Karpas-422 (cell line): ENCODE measurements around the gene CD84. TPM values are rescaled to one million over a fixed set of nuclear protein-coding genes. Genes with fewer than 3 reads are reported as not detected.

Experiments
- DNase-seq: peaks from one replicate; pipeline ENCODE4 v3.0.0-alpha.2; 2015
- H2AFZ ChIP-seq: fragments of 200-600 bp; sonication (generic); 2 replicates; pipeline ENCODE4 v1.6.1; 2014; ENCODE audit warnings: antibody characterized with exemption, low read length, mixed read lengths
- H3K27ac ChIP-seq: fragments of 200-600 bp; sonication (generic); 2 replicates; pipeline ENCODE4 v1.5.1; 2014; ENCODE audit warnings: mild to moderate bottlenecking, low read length, moderate library complexity
- H3K27me3 ChIP-seq: fragments of 200-600 bp; sonication (generic); 2 replicates; pipeline ENCODE4 v1.6.1; 2014; ENCODE audit warnings: low read length, mixed read lengths
- H3K36me3 ChIP-seq: fragments of 200-600 bp; sonication (generic); 2 replicates; pipeline ENCODE4 v1.6.1; 2014; ENCODE audit warnings: low read length, mixed read lengths; ENCODE audit not compliant: insufficient read depth
- H3K4me1 ChIP-seq: fragments of 200-600 bp; sonication (generic); 2 replicates; pipeline ENCODE4 v1.6.1; 2014; ENCODE audit warnings: mild to moderate bottlenecking, low read length, mixed read lengths
- H3K4me2 ChIP-seq: fragments of 200-600 bp; sonication (generic); 2 replicates; pipeline ENCODE4 v1.6.1; 2014; ENCODE audit warnings: low read length, low read depth, mild to moderate bottlenecking; ENCODE audit not compliant: poor library complexity, severe bottlenecking
- H3K4me3 ChIP-seq: fragments of 200-600 bp; sonication (generic); 2 replicates; pipeline ENCODE4 v1.5.1; 2014; ENCODE audit warnings: mild to moderate bottlenecking, antibody characterized with exemption, low read length, mixed read lengths
- H3K79me2 ChIP-seq: fragments of 200-600 bp; sonication (generic); 2 replicates; pipeline ENCODE4 v1.6.1; 2014; ENCODE audit warnings: mild to moderate bottlenecking, low read length, mixed read lengths
- H3K9ac ChIP-seq: fragments of 200-600 bp; sonication (generic); 2 replicates; pipeline ENCODE4 v1.6.0; 2014; ENCODE audit warnings: low read length
- H3K9me2 ChIP-seq: fragments of 200-600 bp; sonication (generic), shearing (Covaris generic); replicated peaks from 2 replicates; pipeline ENCODE4 v1.6.0; 2014; ENCODE audit warnings: mild to moderate bottlenecking, low read length, moderate library complexity; ENCODE audit not compliant: insufficient read depth
- H3K9me3 ChIP-seq: fragments of 300-700, 200-600 bp; sonication (generic); 2 replicates; pipeline ENCODE4 v1.6.1; 2014; ENCODE audit warnings: low read length, mixed read lengths
- H4K20me1 ChIP-seq: fragments of 200-600 bp; sonication (generic); 2 replicates; pipeline ENCODE4 v1.6.1; 2014; ENCODE audit warnings: mild to moderate bottlenecking, antibody characterized with exemption, low read length, low read depth; ENCODE audit not compliant: insufficient read depth
- total RNA-seq: library from RNA; depleted of rRNA; stranded (reverse); fragments of >200 nt; shearing (Covaris generic); gene quantifications from 2 replicates; pipeline ENCODE4 v1.2.3, GENCODE V29; 2014; ENCODE audit warnings: low replicate concordance

CD84 gene
- total RNA-seq, 1 experiment from 2014 or later, result 29.4 TPM

DNA sequence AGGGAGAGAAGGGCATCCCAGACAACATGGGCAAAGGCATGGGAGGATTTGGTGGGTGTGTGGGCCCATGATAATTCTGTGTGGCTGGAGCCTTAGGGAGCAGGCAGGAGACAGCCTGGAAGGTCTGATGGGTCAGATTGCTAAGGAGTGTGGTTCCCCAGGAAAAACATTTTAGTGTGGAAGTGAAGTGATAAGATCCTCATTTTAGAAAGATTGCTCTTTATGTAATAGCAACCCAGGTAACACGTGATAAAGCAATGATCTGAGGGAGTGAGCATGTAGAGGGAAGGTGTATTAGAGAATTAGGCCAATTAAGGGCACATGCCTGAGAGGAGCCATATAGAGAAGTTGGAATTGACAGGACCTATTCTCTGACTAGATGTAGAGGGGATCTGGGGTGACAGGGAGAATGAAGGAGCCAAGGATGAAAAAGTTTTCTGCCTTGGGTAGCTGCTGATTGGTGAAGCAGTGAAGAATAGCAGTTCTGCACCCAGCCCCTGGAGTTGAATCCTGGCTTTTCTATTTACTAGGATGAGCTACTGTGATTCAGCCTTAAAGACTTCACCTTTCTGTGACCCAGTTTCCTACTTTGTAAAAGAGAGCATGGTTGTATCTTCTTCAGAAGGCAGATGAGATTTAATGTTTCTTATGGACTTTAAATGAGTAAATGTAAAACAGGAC is 37.5 kb downstream of the CD84 start:
- H3K9ac ChIP-seq, result no peak overlapping the region
- H2AFZ ChIP-seq, result no peak overlapping the region
- H3K4me3 ChIP-seq, result no peak overlapping the region
- peaks cover 55% of the 10 kb centered on the region for H3K4me1 ChIP-seq
- H3K27ac ChIP-seq, result peak overlapping the region; percentile 93
- no peaks in the 10 kb centered on the region for H3K79me2 ChIP-seq
- no peaks in the 10 kb centered on the region for H3K9me3 ChIP-seq
- no peaks in the 10 kb centered on the region for H3K9me2 ChIP-seq
- H4K20me1 ChIP-seq, result no peaks in the 10 kb centered on the region
- no peaks in the 10 kb centered on the region for H3K36me3 ChIP-seq
- no peak overlapping the region for H3K4me2 ChIP-seq
- DNase-seq, result no peak
- no peaks in the 10 kb centered on the region for H3K27me3 ChIP-seq

DNA sequence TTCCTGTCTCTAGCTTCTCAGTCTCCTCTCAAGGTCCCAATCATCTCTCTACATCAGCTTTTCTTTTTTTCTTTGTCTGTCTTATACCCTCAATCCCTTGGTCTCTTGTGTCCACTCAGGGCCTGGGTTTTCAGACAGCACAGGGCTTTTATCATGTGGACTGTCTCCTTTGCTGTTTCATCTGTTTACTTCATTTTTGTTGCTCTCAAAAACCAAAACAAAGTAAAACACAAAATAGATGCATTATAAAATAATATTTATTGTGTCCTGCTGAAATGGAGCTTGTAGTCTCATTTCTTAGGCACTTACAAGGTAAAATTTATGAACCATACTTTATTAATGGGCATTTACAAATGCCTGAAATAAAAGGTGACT is 38.5 kb downstream of the CD84 start:
- Histone ChIP-seq H2AFZ (no peak overlapping the region), H3K27ac (peak overlapping the region; percentile 93), H3K36me3 (no peaks in the 10 kb centered on the region), H3K27me3 (no peaks in the 10 kb centered on the region), H4K20me1 (no peaks in the 10 kb centered on the region), H3K9me3 (peaks cover 2% of the 10 kb centered on the region), H3K4me2 (peak overlapping the region; percentile 61), H3K9me2 (no peaks in the 10 kb centered on the region), H3K79me2 (no peaks in the 10 kb centered on the region), H3K4me1 (peaks cover 48% of the 10 kb centered on the region), H3K4me3 (peak overlapping the region; percentile 16; the same call in 1 of the 2 replicates), H3K9ac (peak overlapping the region; percentile 60)
- DNase-seq, result no peak

DNA sequence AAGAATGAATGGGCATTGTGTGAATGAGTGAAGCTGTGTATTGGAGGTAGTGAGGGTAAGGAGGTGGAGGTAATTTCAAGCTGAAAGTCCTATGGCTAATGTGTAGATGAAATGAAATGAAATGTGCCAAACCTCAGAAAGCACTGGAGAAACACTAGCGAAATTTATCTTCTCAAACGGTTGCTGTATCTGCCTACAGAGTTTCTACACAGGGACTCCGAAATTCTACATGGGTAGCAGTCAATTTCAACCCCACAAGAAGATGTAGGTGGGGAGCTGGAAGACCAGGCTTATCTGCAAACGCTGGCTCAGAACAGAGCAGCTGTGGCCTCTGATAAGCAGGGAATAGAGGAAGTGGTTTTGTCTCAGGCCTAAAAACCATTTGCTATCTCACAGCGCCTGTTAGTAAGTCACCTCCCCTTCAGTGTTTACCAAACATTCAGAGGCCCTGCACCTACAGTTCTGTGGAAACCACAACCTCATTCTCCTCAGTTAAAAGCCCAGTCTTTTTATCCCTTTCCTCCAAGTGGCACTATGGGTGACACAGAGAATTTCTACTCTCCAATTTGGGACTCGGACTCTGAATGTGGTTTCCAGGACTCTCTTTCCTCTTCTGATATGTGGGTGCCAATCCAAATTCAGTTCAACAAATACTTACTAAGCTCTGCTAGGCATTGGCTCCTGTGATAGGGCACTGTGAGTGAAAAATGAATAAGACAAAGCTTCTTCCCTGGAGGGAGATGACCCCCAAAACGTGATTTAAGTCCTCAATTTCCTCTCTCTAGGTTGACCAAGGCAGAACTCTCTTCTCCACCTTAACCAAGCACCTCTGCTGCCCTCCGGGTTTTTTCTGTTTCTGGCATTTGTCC is 39.1 kb downstream of the CD84 start:
- Histone ChIP-seq H3K4me3 (peak overlapping the region; percentile 35; the same call in 1 of the 2 replicates), H3K27ac (peak overlapping the region; percentile 93), H3K4me2 (peak overlapping the region; percentile 61), H4K20me1 (no peaks in the 10 kb centered on the region), H3K4me1 (peaks cover 47% of the 10 kb centered on the region), H3K9me2 (no peaks in the 10 kb centered on the region), H3K9me3 (peaks cover 8% of the 10 kb centered on the region), H2AFZ (peak overlapping the region; percentile 82; the same call in 1 of the 2 replicates), H3K27me3 (no peaks in the 10 kb centered on the region), H3K79me2 (no peaks in the 10 kb centered on the region), H3K9ac (peak overlapping the region; percentile 60), H3K36me3 (no peaks in the 10 kb centered on the region)
- peak; percentile 91 for DNase-seq

DNA sequence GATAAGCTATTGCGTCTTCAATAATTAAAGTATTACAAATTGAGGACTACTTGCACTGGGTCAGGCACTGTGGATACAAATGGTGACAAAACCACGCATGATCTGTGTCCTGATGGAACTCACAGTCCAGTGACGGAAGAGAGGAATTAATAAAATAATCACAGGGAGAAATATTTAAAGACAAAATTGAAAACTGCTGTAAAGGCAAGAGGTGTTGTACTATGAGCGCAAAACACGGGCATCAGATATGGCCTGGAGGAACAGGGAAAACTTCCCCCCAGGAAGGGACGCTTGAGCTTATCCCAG is 39.7 kb downstream of the CD84 start:
- Histone ChIP-seq H4K20me1 (no peaks in the 10 kb centered on the region), H3K4me1 (peaks cover 42% of the 10 kb centered on the region), H3K9ac (peak overlapping the region; percentile 60), H3K9me2 (no peaks in the 10 kb centered on the region), H3K4me3 (peak overlapping the region; percentile 35; the same call in 1 of the 2 replicates), H3K4me2 (peak overlapping the region; percentile 61), H3K36me3 (no peaks in the 10 kb centered on the region), H2AFZ (0 out of 2 replicates have a peak overlapping the region, but pooled peaks have one; percentile 82), H3K27ac (peak overlapping the region; percentile 93), H3K27me3 (no peaks in the 10 kb centered on the region), H3K9me3 (peaks cover 12% of the 10 kb centered on the region), H3K79me2 (no peaks in the 10 kb centered on the region)
- no peak for DNase-seq

DNA sequence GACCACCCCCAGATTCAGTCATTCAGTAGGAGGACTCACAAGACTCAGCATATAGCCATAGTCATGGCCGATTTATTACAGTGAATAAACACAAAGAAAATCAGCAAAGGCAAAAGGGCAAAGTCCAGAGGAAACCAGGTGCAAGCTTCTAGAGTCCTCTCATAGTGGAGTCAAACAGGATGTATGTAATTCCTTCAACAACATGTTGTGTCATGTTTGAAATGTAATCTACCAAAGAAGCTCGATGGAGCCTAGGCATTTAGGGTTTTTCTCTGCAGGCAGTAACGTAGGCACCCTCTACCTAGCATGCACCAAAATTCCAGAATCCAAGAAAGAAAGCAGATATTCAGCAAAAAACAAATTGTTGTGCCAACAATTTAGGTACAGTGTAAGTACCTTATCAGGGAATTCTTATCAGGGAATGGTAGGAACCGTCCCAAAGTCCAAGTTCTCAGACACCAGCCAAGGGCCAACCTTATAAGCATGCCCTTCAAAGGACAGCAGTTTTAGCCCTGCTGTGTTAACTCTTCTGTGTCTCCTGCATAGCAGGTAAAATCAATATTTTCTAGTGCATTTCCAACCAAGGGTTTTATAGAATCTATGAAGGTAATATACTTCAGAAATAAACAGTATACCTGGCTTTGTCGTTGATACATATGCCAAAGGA is 40.2 kb downstream of the CD84 start:
- no peaks in the 10 kb centered on the region for H4K20me1 ChIP-seq
- peak overlapping the region; percentile 93 for H3K27ac ChIP-seq
- no peaks in the 10 kb centered on the region for H3K79me2 ChIP-seq
- H2AFZ ChIP-seq, result no peak overlapping the region
- no peaks in the 10 kb centered on the region for H3K9me2 ChIP-seq
- peak overlapping the region; percentile 60; the same call in 1 of the 2 replicates for H3K9ac ChIP-seq
- peak overlapping the region; percentile 61 for H3K4me2 ChIP-seq
- peaks cover 42% of the 10 kb centered on the region for H3K4me1 ChIP-seq
- DNase-seq, result no peak
- peaks cover 17% of the 10 kb centered on the region for H3K9me3 ChIP-seq
- H3K4me3 ChIP-seq, result no peak overlapping the region
- H3K36me3 ChIP-seq, result no peaks in the 10 kb centered on the region
- no peaks in the 10 kb centered on the region for H3K27me3 ChIP-seq

DNA sequence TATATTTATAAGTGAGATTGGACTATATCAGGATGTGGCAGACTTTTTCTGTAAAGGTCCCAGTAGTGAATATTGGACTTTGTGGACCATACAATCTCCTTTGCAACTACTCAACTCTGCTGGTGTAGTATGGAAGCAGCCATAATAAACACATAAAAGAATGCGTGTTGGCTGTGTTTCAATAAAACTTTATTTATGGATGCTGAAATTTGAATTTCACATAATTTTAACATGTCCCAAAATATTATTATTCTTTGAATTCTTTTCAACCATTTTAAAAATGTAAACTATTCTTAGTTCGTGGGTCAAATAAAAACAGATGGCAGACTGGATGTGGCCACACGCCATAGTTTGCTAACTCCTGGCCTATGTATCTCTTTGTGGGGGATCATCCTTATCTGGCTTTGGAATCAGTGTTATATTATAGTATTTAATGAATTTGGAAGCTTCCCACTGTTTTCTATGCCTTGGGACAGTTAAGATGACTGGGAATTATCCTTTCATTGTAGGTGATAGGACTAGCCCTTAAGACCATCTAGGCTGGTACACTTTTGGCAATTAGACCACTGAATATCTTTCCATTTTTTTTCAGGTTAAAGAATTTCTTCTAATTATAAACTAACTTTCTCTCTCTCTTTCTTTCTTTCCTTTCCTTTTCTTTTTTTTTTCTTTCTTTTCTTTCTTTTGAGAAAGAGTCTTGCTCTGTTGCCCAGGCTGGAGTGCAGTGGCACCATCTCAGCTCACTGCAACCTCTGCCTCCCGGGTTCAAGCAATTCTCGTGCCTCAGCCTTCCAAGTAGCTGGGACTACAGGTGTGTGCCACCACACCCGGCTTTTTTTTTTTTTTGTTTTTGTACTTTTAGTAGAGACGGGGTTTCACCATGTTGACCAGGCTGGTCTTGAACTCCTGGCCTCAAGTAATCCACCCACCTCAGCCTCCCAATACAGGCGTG is 41.3 kb downstream of the CD84 start:
- Histone ChIP-seq H3K36me3 (no peaks in the 10 kb centered on the region), H3K27ac (no peak overlapping the region), H2AFZ (no peak overlapping the region), H3K4me1 (peaks cover 39% of the 10 kb centered on the region), H3K9me2 (no peaks in the 10 kb centered on the region), H3K27me3 (no peaks in the 10 kb centered on the region), H3K9ac (no peak overlapping the region), H3K79me2 (no peaks in the 10 kb centered on the region), H3K9me3 (peaks cover 22% of the 10 kb centered on the region), H3K4me2 (no peak overlapping the region), H3K4me3 (no peak overlapping the region), H4K20me1 (no peaks in the 10 kb centered on the region)
- no peak for DNase-seq

DNA sequence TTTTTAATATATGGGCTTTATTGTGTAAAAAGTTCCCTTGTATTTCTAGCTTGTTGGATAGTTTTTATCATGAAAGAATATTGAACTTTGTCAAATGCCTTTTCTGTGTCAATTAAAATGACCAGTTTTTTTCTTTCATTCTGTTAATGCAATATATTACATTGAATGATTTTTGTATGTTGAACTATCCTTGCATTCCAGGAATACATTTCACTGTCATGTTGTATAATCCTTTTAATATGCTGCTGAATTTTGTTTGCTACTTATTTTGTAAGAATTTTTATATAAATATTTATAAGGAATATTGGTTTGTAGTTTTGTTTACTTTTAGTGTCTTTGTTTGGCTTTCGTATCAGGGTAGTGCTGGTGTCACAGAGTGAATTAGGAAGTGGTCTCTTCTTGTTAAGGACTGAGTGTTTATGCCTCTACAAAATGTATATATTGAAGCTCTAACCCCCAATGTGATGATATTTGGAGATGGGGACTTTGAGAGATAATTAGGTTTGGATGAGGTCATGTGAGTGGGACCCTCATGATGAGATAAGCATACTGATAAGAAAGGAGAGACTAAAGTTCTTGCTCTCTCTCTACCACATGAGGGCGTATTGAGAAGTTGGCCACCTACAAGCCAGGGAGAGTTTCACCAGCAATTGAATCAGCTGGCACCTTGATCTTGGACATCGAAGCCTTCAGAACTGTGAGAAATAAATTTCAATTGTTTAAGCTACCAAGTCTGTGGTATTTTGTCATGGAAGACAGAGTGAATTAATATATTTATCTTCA is 44.3 kb downstream of the CD84 start:
- Histone ChIP-seq H3K27ac (no peak overlapping the region), H3K9ac (no peak overlapping the region), H3K4me3 (no peak overlapping the region), H3K4me1 (peaks cover 9% of the 10 kb centered on the region), H3K36me3 (no peaks in the 10 kb centered on the region), H3K4me2 (no peak overlapping the region), H4K20me1 (no peaks in the 10 kb centered on the region), H3K9me2 (no peaks in the 10 kb centered on the region), H3K27me3 (no peaks in the 10 kb centered on the region), H3K9me3 (peaks cover 22% of the 10 kb centered on the region), H3K79me2 (no peaks in the 10 kb centered on the region), H2AFZ (no peak overlapping the region)
- DNase-seq, result no peak
